LHCN-M2 (cell line): ENCODE results near the gene HDAC7. TPM values are rescaled to one million over a fixed set of nuclear protein-coding genes. Genes with fewer than 3 reads are reported as not detected.
"Not testable (repeated sequence)": the region's sequence is repeated elsewhere in the genome, so short reads cannot be mapped to it uniquely, and the experiment has no call there.

Source experiments
- DNase-seq: peaks from one replicate; pipeline ENCODE4 v3.0.0-alpha.2; 2012; ENCODE audit warnings: low read depth
- total RNA-seq: library from RNA; depleted of rRNA; stranded (reverse); fragments of >200 nt; gene quantifications from 2 replicates; pipeline ENCODE4 v1.2.3, GENCODE V29; 2014

HDAC7 gene
- total RNA-seq, 1 experiment from 2014 or later: 26.3 TPM

- DNase-seq: no peak
These were observed 29.6 kb upstream of the HDAC7 start for GRCh38 chr12:47849261-47849660.

GRCh38 chr12:47848853-47849252 lies 29.1 kb upstream of the HDAC7 start:
- DNase-seq: no peak

GRCh38 chr12:47846294-47846996 lies 26.7 kb upstream of the HDAC7 start:
- DNase-seq: no peak

GRCh38 chr12:47845081-47845480 lies 25.4 kb upstream of the HDAC7 start:
- no peak for DNase-seq

- DNase-seq: no peak
These were observed 24.7 kb upstream of the HDAC7 start for GRCh38 chr12:47844264-47845019.

GRCh38 chr12:47843226-47843980 lies 23.7 kb upstream of the HDAC7 start:
- no peak for DNase-seq

- DNase-seq: not testable (repeated sequence)
These were observed 22.8 kb upstream of the HDAC7 start for GRCh38 chr12:47842543-47842942.

GRCh38 chr12:47841910-47842309 lies 22.2 kb upstream of the HDAC7 start:
- DNase-seq: no peak

GRCh38 chr12:47841501-47841900 lies 21.8 kb upstream of the HDAC7 start:
- no peak for DNase-seq

GRCh38 chr12:47840571-47840970 lies 20.9 kb upstream of the HDAC7 start:
- peak; percentile 54 for DNase-seq

- peak; percentile 65 for DNase-seq
These were observed 19.6 kb upstream of the HDAC7 start for GRCh38 chr12:47839214-47839876.

- DNase-seq: no peak
These were observed 18.7 kb upstream of the HDAC7 start for GRCh38 chr12:47838286-47838931.

GRCh38 chr12:47837190-47838171 lies 17.8 kb upstream of the HDAC7 start:
- DNase-seq: peak; percentile 62

GRCh38 chr12:47835831-47836155 lies 16.1 kb upstream of the HDAC7 start:
- DNase-seq: no peak

- DNase-seq: no peak
These were observed 15.5 kb upstream of the HDAC7 start for GRCh38 chr12:47835006-47835830.

GRCh38 chr12:47834199-47834903 lies 14.6 kb upstream of the HDAC7 start:
- no peak for DNase-seq

- no peak for DNase-seq
These were observed 13.9 kb upstream of the HDAC7 start for GRCh38 chr12:47833591-47834012.

GRCh38 chr12:47832263-47832933 lies 12.7 kb upstream of the HDAC7 start:
- DNase-seq: no peak
